DMS 273 treated with DMSO at 0.1 percent for 48 hours (cell line): Measurements from ENCODE around the gene PRR14L.
"Not testable (repeated sequence)": the region's sequence is repeated elsewhere in the genome, so short reads cannot be mapped to it uniquely, and the experiment has no call there.

Source experiments
- DNase-seq: peaks from one replicate; lab custom pipeline; 2025; lab: John Stamatoyannopoulos, UW

PRR14L gene

DNA sequence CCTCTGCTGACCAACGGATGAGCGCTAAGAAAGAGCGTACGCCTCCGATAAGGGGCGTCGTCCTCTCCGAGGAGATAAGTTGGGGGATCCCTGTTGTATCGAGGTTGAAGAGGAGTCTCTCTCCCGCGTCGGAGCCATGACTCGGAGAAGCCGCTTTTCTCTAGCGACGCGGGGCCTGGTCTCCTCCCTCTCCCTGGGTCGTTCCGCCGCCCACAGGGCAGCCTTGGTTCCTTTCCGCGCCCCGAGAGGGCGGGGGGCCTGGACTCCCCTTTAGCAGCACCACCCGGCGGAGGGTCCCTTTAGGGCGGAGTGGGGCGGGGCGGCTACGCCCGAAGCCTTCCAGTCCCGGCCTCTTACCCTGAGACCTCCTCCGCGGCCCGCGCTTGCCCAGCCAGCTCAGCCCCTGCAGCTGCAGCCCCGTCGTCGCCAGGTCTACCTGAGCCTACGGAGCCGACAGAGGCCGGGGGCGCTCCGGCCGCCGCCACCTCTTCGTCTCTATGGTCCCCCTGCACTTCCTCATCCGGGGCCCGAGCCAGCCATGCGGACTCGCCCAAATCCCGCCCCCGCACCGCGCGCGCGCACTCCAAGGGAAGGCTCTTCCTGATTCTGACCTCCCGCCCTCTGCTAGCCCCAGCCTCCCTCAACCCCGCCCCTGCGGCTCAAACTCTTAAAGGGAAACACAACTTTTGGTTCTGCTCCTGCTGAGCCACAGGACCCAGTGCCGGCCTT is at the start of gene PRR14L:
Gene PRR14L, minus strand, starts transcription at position 497 of the 729 bp plus-strand sequence. CDS start 11,272 bp downstream, outside the sequence.
- peak; percentile 81 for DNase-seq

GRCh38 chr22:31799358-31799757 is 49.4 kb upstream of the PRR14L start:
- DNase-seq: not testable (repeated sequence)

- DNase-seq: no peak
Measured at GRCh38 chr22:31790240-31790639, 40.3 kb upstream of the PRR14L start.

DNA sequence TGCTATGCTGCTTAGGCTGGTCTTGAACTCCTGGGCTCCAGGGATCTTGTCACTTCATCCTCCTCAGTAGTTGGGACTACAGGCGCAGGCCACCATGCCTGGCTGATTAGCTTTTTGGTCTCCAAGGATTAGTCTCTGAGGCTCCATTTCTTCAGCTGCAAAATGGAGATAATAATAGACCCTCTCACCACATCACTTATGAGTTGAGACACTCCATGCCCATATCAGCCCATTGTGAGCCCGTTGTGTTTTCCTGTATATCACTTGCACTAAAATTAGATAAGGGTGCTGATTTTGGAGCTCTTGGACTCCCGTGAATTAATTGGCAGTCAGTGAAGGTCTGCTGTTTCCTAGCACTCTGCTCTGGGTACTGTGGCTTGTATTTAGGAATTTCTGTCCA is 39.9 kb upstream of the PRR14L start:
- DNase-seq: no peak

DNA sequence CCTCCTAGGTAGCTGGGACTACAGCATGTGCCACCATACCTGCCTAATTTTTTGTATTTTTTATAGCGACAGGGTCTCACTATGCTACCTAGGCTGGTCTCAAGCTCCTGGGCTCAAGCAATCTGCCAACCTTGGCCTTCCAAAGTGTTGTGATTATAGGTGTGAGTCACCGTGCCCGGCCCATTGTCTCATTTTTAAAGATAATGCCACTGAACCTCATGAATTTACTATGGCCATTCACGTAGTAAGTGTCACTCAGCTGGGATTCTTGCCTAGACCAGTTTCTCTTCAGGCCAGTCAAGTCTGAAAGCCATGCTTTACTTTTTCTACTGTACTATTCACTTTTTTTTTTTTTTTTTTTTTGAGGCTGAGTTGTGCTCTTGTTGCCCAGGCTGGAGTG is 26.3 kb upstream of the PRR14L start:
- DNase-seq: no peak

DNA sequence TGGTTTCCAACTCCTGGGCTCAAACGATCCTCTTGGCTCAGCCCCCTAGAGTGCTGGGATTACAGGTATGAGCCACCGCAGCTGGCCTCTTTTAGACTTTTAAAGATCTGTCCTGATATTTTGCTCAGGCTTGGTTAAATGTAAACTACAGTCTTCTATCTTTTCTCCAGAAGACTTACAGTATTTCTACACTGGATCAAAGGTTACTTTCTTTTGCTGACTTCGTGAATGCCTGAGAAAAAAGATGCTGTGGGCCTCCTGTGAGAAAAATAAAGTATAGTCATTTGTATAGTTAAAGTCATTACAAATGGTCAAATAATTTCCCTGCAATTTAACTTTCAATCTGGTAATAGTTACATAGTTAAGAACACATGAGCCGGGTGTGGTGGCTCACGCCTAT is 23.5 kb upstream of the PRR14L start:
- no peak for DNase-seq

DNA sequence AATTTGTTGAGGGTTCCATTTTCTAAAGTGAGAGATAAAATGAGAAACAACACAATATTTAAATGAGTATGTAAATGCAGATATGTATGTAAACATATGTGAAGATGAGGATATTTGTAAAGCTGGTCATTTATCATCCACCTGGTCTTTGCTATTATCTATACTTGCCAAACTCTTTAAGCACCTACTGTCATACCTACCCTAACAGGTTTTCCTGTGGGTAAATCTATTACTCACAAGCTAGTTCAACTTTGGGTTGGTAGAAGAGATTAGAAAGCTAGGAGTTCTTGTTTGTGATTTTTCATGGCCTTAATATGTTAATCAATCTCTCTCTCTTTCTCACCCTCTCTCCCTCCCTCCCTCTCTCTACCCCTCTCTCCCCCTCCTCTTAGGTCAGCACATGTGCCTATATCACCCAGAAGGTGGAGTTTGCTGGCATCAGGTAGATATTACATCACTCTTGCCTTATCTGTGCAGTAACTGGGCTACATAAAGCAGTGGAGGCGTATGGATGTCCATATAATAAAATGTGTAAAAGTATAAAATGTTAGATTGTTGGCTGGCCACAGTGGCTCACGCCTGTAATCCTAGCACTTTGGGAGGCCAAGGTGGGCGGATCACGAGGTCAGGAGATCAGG is 18.6 kb upstream of the PRR14L start:
- DNase-seq: no peak

GRCh38 chr22:31764785-31765184 is 14.9 kb upstream of the PRR14L start:
- no peak for DNase-seq

- not testable (repeated sequence) for DNase-seq
Measured at GRCh38 chr22:31758860-31759259, 8.9 kb upstream of the PRR14L start.

DNA sequence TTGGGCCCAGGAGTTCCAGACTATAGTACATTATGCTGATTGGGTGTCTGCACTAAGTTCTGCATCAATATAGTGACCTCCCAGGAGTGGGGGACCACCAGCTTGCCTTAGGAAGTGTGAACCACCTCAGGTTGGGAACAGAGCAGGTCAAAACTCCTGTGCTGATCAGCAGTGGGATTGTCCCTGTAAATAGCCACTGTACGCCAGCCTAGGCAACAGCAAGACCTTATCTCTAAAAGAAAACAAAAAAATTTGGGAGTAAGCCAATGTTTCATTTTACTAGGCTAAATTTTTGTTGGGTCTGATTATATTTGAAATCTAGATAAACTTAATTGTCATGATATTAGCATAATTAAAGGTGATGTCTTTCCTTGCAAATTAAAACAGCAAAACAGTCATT is 7.3 kb upstream of the PRR14L start:
- no peak for DNase-seq

- no peak for DNase-seq
Measured at GRCh38 chr22:31754813-31755212, 4.9 kb upstream of the PRR14L start.

DNA sequence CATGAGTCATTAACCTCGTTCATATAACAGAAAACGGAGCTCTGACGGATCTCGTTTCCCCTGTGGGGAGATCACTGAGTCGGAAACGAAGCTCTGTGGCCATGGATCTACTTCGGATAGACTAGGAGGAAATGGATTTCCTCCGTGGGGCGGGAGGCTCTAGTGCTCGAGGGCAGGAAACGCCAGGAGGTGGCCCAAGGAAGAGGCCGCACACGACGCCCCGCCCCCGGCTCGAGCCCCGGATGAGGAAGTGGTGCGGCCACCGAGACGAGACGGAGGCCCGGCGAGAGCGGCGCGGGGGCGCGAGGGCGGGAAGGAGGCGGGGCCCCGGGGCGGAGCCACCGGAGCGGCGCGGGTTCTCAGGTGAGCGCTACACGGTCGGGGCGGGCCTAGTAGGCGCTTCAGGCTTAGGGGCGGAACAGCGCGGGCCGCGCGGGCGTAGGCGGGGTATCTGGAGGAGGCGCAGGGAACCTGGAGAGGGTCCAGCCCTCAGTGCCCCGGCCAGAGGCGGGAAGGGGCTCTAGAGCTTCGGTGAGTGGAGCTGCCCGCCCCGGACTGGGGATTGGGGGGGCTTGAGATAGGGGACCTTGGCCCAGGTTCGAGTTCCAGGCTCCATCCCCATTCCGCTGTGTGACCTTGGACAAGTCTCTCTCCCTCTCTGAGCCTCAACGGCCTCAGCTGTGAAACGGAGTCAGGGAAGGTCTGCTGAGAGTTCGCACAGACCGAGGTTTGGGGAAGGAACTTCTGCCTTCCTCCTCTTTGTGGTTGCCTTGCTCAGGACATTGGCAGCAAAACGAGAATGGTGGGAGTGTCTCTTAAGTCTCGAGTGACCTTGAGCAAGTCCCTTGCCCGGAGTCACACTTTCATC is 3.9 kb upstream of the PRR14L start, which contains the start of gene DEPDC5:
Gene DEPDC5, plus strand, starts transcription at position 386 of the 868 bp plus-strand sequence. CDS start 903 bp downstream, outside the sequence.
- DNase-seq: peak; percentile 76

- DNase-seq: no peak
Measured at GRCh38 chr22:31753005-31753633, 3.2 kb upstream of the PRR14L start.

DNA sequence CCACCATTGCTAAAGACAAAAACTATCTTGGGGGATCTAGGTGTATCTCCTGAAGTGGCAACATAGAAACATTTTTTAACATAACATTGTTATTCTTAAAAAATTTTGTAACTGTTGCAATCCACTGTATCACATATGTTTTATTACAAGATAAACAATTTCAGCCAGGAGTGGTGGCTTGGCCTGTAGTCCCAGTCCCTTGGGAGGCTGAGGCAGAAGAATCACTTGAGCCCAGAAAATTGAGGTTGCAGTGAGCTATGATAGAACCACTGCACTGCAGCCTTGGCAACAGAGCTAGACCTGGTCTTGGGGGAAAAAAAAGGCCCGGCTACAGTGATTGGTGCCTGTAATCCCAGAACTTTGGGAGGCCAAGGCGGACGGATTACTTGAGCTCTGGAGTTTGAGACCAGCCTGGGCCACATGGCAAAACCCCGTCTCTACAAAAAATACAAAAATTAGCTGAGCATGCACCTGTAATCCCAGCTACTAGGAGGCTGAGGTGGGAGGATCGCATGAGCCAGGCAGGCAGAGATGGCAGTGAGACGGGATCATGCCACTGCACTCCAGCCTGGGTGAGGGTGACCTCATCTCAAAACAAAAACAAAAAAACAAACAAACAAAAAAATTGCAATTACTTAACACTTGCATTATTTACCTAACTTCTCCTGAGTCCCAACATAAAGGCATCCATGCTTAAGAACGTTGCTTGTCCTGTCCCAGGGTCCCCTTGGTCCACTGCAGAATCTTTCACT is 2.3 kb upstream of the PRR14L start:
- no peak for DNase-seq

DNA sequence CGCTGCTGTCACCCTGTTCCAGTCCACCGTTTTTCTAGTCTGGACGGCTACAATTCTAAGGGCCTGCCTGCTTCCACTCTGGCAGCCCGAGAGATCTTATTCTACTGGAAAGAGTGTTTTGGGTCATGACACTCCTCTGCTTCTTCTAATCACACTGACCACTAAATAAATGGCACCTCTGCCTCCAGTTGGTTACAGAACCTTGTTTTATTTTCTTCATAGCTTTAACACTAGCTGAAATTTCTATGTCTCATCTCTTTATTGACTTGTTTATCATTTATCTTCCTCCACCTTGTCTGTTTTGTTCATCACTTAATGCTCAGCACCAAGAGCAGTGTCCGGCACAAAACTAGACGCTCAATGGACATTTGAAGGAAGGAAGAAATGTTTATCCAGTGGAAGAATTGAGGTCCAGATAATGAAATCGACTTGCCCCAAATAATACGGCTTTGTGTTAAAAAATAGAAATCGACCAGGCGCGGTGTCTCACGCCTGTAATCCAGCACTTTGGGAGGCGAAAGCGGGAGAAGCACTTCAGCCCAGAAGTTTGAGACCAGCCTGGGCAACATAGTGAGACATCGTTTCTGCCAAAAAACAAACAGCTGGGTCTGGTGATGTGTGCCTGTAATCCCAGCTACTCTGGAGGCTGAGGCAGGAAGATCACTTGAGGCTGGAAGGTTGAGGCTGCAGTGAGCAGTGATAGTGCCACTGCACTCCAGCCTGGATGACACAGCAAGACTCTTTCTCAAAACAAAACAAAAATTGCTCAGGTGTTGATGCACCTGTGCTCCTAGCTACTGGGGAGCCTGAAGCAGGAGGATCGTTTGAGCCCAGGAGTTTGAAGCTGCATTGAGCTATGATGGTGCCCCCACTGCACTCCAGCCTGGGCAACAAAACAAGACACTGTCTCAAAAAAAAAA is 693 bp upstream of the PRR14L start:
- no peak for DNase-seq

GRCh38 chr22:31748490-31748889 is 1.4 kb downstream of the PRR14L start:
- DNase-seq: no peak

DNA sequence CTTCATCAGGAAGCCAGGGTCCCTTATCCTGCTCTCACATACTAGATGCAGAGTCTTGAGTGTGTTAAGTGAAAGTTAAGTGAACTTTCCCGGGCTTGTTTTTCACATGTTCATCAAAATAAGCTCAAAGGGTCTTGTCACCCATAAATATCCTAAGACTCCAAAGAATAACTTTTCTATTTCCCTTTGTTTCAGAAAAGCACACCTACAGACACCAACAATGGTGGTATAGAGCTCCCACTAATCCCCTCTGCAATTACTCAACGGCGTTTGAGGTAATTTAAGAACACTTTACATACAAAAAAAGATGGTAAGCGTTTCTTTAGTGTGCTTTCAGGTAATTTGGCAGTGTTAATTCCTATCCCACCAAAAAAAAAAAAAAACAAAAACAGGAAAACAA is 2.5 kb downstream of the PRR14L start:
- DNase-seq: no peak

- no peak for DNase-seq
Measured at GRCh38 chr22:31743871-31744270, 6.1 kb downstream of the PRR14L start.

DNA sequence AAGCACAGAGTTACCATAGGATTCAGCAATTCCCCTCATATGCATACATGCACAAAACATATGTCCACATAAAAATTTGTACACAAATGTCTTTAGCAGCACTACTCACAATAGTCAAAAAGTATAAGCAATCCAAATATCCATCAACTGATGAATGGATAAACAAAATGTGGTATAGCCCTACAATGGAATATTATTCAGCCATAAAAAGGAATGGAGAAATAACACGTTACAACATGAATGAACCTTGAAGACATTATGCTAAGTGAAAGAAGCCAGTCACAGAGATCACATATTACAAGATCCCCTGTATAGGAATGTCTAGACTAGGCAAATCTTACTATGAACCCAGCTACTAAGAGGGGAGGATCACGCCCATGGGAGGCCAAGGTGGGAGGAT is 7.2 kb downstream of the PRR14L start:
- DNase-seq: no peak

GRCh38 chr22:31742115-31742514 is 7.8 kb downstream of the PRR14L start:
- no peak for DNase-seq
